K562 (cell line): ENCODE results near the gene FJX1. TPM values are rescaled to one million over a fixed set of nuclear protein-coding genes. Genes with fewer than 3 reads are reported as not detected.

ENCODE experiments used
- ATAC-seq: fragments of 200-7000 bp; cut with Tn5 transposase; 3 replicates; pipeline ENCODE4 v1.9.1; 2020; ENCODE audit warnings: moderate library complexity
- BruUV-seq: library from RNA; stranded (reverse); fragments of 400-500 nt; replicated peaks from 2 replicates; lab custom pipeline; 2021; lab: Mats Ljungman, UMichigan
- CTCF ChIA-PET: fragments of 300-600 bp; formaldehyde crosslinking; extraction: SDS; loops from one replicate; lab custom pipeline; 2021; ENCODE audit warnings: low intra/inter-chr PET ratio; lab: Yijun Ruan, JAX
- POLR2A ChIA-PET: fragments of 300-600, 350-650 bp; sonication (Branson Sonifier 250); formaldehyde crosslinking; extraction: SDS; loops from one replicate; lab custom pipeline; 2021; ENCODE audit warnings: antibody characterized with exemption, inconsistent platforms; lab: Yijun Ruan, JAX
- DNase-seq, 4 experiments: peaks; one replicate each; pipeline versions ENCODE4 v3.0.0 to v3.0.0-alpha.2; 2011 to 2018; ENCODE audit warnings: low spot score in 3 of 4, mixed read lengths in 3 of 4; ENCODE audit errors: extremely low read depth in 1 of 4
- FAIRE-seq: peaks from 2 replicates; lab custom pipeline; 2011; peaks lifted over from hg19 to GRCh38; lab: Jason Lieb, UNC
- H2AFZ ChIP-seq: 2 replicates; pipeline ENCODE4 v1.6.0; 2011; ENCODE audit warnings: low read depth, low read length, control low read depth, inconsistent platforms
- H3K27ac ChIP-seq: fragments of 200-600 bp; 3 replicates; pipeline ENCODE4 v1.8.0; 2011; ENCODE audit warnings: low read depth, mild to moderate bottlenecking, control low read depth, inconsistent platforms, low read length, moderate library complexity, mixed read lengths; ENCODE audit errors: extremely low read depth
- H3K27me3 ChIP-seq, 2 experiments: fragments of 300-600 bp in 1 of 2; 2 replicates in 1 of 2; 3 replicates in 1 of 2; pipeline versions ENCODE4 v1.6.0 to v1.8.0; 2011; ENCODE audit warnings: inconsistent platforms in 2 of 2, low read length in 2 of 2, mild to moderate bottlenecking in 1 of 2, mixed read lengths in 1 of 2, moderate library complexity in 1 of 2; ENCODE audit not compliant: control insufficient read depth in 2 of 2, insufficient read depth in 2 of 2
- H3K36me3 ChIP-seq: fragments of 300-600 bp; 3 replicates; pipeline ENCODE4 v1.8.0; 2011; ENCODE audit warnings: mild to moderate bottlenecking, low read length, inconsistent platforms; ENCODE audit not compliant: control insufficient read depth, insufficient read depth
- H3K4me1 ChIP-seq, 2 experiments: fragments of 200-600 bp in 1 of 2; replicated peaks in 1 of 2; 2 replicates in 1 of 2; 3 replicates in 1 of 2; pipeline versions ENCODE4 v1.5.1 to v1.8.0; 2011; ENCODE audit warnings: inconsistent platforms in 2 of 2, low read length in 2 of 2, mild to moderate bottlenecking in 1 of 2, mixed read lengths in 1 of 2, moderate library complexity in 1 of 2; ENCODE audit not compliant: control insufficient read depth in 2 of 2, insufficient read depth in 2 of 2
- H3K4me2 ChIP-seq: 2 replicates; pipeline ENCODE4 v1.6.1; 2011; ENCODE audit warnings: low read length, control low read depth, inconsistent platforms, mixed read lengths; ENCODE audit not compliant: insufficient read depth
- H3K4me3 ChIP-seq: fragments of 200-600 bp; sonication (generic), shearing (Covaris generic); 2 replicates; pipeline ENCODE4 v1.5.1; 2016; ENCODE audit warnings: control low read depth, inconsistent platforms
- H3K79me2 ChIP-seq: fragments of 200-600 bp; 3 replicates; pipeline ENCODE4 v1.8.0; 2011; ENCODE audit warnings: low read length, inconsistent platforms; ENCODE audit not compliant: control insufficient read depth, insufficient read depth
- H3K9ac ChIP-seq, 2 experiments: 2 replicates each; pipeline versions ENCODE4 v1.6.0 to v1.6.1; 2011; ENCODE audit warnings: low read depth in 2 of 2, low read length in 2 of 2, control low read depth in 1 of 2, inconsistent platforms in 1 of 2, mild to moderate bottlenecking in 1 of 2, mixed read lengths in 1 of 2; ENCODE audit not compliant: insufficient read depth in 1 of 2
- H3K9me1 ChIP-seq: one replicate; pipeline ENCODE4 v1.6.0; 2011; ENCODE audit warnings: inconsistent platforms, mild to moderate bottlenecking, low read length, moderate library complexity; ENCODE audit not compliant: control insufficient read depth, insufficient read depth
- H3K9me3 ChIP-seq: replicated peaks from 2 replicates; pipeline ENCODE4 v1.5.1; 2011; ENCODE audit warnings: low read depth, low read length, inconsistent platforms; ENCODE audit not compliant: control insufficient read depth, insufficient read depth
- H4K20me1 ChIP-seq: replicated peaks from 2 replicates; pipeline ENCODE4 v1.6.1; 2011; ENCODE audit warnings: low read length, inconsistent platforms, mixed read lengths; ENCODE audit not compliant: control insufficient read depth, insufficient read depth
- BRF1 ChIP-seq: IDR thresholded peaks from 3 replicates; pipeline ENCODE4 v1.6.1; 2011; ENCODE audit warnings: borderline replicate concordance, mild to moderate bottlenecking; ENCODE audit not compliant: insufficient read length; ENCODE audit errors: extremely low read depth
- CREB5 ChIP-seq: fragments of 250-450 bp; sonication (Bioruptor Pico); IDR thresholded peaks from 2 replicates; pipeline ENCODE4 v1.5.0; 2020; ENCODE audit warnings: mild to moderate bottlenecking
- E2F3 ChIP-seq: fragments of 250-450 bp; sonication (Bioruptor Pico); IDR thresholded peaks from 2 replicates; pipeline ENCODE4 v1.4.0; 2020; ENCODE audit warnings: mild to moderate bottlenecking
- E2F4 ChIP-seq: sonication (generic); formaldehyde crosslinking; IDR thresholded peaks from 2 replicates; pipeline ENCODE4 v1.8.0; 2022; ENCODE audit warnings: mild to moderate bottlenecking, low read depth, missing genetic modification reagents
- EHMT2 ChIP-seq: fragments of 450-650 bp; IDR thresholded peaks from 2 replicates; pipeline ENCODE4 v1.6.1; 2018; ENCODE audit warnings: antibody characterized with exemption
- EWSR1 ChIP-seq: fragments of 450-650 bp; IDR thresholded peaks from 2 replicates; pipeline ENCODE4 v1.6.1; 2018; ENCODE audit warnings: borderline replicate concordance, mild to moderate bottlenecking, low read depth, moderate library complexity; ENCODE audit not compliant: partially characterized antibody
- KAT2B ChIP-seq: IDR thresholded peaks from one replicate; pipeline ENCODE4 v1.6.1; 2012; ENCODE audit warnings: low read depth, mild to moderate bottlenecking, control low read depth, inconsistent platforms, low read length, moderate library complexity
- KAT8 ChIP-seq: fragments of 450-650 bp; IDR thresholded peaks from 2 replicates; pipeline ENCODE4 v1.6.1; 2016; ENCODE audit warnings: low read depth, mild to moderate bottlenecking
- MTA3 ChIP-seq: fragments of 450-650 bp; formaldehyde crosslinking; IDR thresholded peaks from 2 replicates; pipeline ENCODE4 v1.6.1; 2017; ENCODE audit warnings: mild to moderate bottlenecking, borderline replicate concordance
- NCOA2 ChIP-seq, 2 experiments: fragments of 450-650 bp; IDR thresholded peaks; 2 replicates each; pipeline ENCODE4 v1.6.1; 2018; ENCODE audit warnings: mild to moderate bottlenecking in 2 of 2, moderate library complexity in 1 of 2; ENCODE audit not compliant: partially characterized antibody in 2 of 2
- SAFB2 ChIP-seq: fragments of 200-400 bp; formaldehyde crosslinking; IDR thresholded peaks from 2 replicates; pipeline ENCODE4 v1.6.1; 2018; ENCODE audit warnings: borderline replicate concordance, low read length, low read depth, moderate library complexity; ENCODE audit not compliant: severe bottlenecking
- SRSF7 ChIP-seq: fragments of 200-400 bp; formaldehyde crosslinking; optimal IDR thresholded peaks from 2 replicates; pipeline ENCODE3; 2017; ENCODE audit warnings: mild to moderate bottlenecking, low read depth, low read length
- TAF1 ChIP-seq: IDR thresholded peaks from 2 replicates; pipeline ENCODE4 v1.6.1; 2011; ENCODE audit warnings: mild to moderate bottlenecking, low read length, moderate library complexity; ENCODE audit not compliant: insufficient read depth, control insufficient read depth, severe bottlenecking; ENCODE audit errors: extremely low read depth
- TSC22D4 ChIP-seq: fragments of 450-650 bp; IDR thresholded peaks from 2 replicates; pipeline ENCODE4 v1.6.1; 2016; ENCODE audit warnings: missing genetic modification characterization, missing biosample characterization, control low read depth
- ZNF41 ChIP-seq: fragments of 250-450 bp; sonication (Bioruptor Pico); conservative IDR thresholded peaks from 2 replicates; pipeline ENCODE4 v1.4.0; 2020; ENCODE audit warnings: mild to moderate bottlenecking
- WGBS: fragments of 100-300 bp; shearing (Covaris generic); methylation state at CpG from one replicate; pipeline ENCODE4 v1.1.6; 2016; ENCODE audit warnings: low coverage, mixed read lengths; ENCODE audit not compliant: insufficient coverage; ENCODE audit errors: missing lambda C conversion rate; 5-methylcytosine and 5-hydroxymethylcytosine counted together
- in situ Hi-C: fragments of 300-500 bp; cut with MboI; formaldehyde crosslinking; loops from 4 replicates; pipeline ENCODE4 v1.15.0; 2018; ENCODE audit warnings: inconsistent platforms, mixed read lengths
- intact Hi-C: fragments of 100-400 bp; cut with micrococcal nuclease; formaldehyde crosslinking; loops from 2 replicates; pipeline ENCODE4 v1.14.2; 2022
- polyA plus RNA-seq, 8 experiments: library from polyadenylated mRNA; depleted of rRNA in 4 of 8; stranded (reverse) in 5 of 8; unstranded in 3 of 8; fragments of >200 nt; fragmentation: Nextera tagmentation in 2 of 8; fragmentation: Illumina TruSeq in 1 of 8; extraction: Ambion mirVana in 2 of 8; extraction: Trizol in 1 of 8; gene quantifications; 2 replicates each; pipeline versions ENCODE4 v1.2.1 to v1.2.3, GENCODE V29; 2011 to 2014; ENCODE audit warnings: inconsistent platforms in 1 of 8, missing spikeins in 1 of 8
- total RNA-seq, 7 experiments: library from RNA; depleted of rRNA in 6 of 7; stranded (reverse); fragments of >200 nt in 6 of 7; fragmentation: Illumina TruSeq in 2 of 7; extraction: Trizol in 2 of 7; gene quantifications; 2 replicates each; pipeline versions ENCODE4 v1.2.1 to v1.2.3, GENCODE V29; 2011 to 2021; ENCODE audit warnings: low replicate concordance in 1 of 7
- TF ChIP-seq, protein P1 (sequence below): IDR thresholded peaks from 2 replicates; pipeline ENCODE4 v1.6.1; 2014; ENCODE audit warnings: antibody characterized with exemption
- TF ChIP-seq, protein P2 (sequence below): fragments of 450-650 bp; IDR thresholded peaks from 2 replicates; pipeline ENCODE4 v1.6.1; 2016; ENCODE audit warnings: borderline replicate concordance

Gene FJX1
- total and polyA plus RNA-seq, 9 of the 15 experiments (the other 6 are each of a cell fraction or from before 2014, with no cell fraction given), result 0.10 to 2.7 (median 0.72) TPM

DNA sequence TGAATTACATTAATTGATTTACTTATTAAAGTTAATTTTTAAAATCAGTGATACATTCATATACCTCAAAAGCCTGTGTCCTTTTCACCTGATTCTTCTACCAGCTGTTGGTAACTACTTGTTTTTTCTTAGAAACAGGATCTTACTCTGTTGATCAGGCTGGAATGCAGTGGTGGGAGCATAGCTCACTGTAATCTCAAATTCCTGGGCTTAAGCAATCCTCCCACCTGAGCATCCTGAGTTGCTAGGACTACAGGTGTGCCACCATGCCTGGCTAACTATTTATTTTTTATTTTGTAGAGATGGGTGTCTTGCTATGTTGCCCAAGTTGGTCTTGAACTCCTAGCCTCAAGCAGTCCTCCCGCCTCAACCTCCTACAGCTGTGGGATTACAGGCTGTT is 49.0 kb downstream of the FJX1 start:
- no peak for DNase-seq
- Histone ChIP-seq H3K4me3 (no peak overlapping the region), H4K20me1 (no peaks in the 10 kb centered on the region; the same call in 1 of the 2 replicates), H3K9me3 (no peaks in the 10 kb centered on the region), H3K36me3 (peaks cover 12% of the 10 kb centered on the region; the same call in 2 of the 3 replicates), H3K79me2 (peaks cover 90% of the 10 kb centered on the region), H3K27me3 (no peaks in the 10 kb centered on the region; a peak in 1 of 5 replicates), H3K27ac (no peak overlapping the region), H3K4me2 (no peak overlapping the region), H3K4me1 (peaks cover 4 to 14% of the 10 kb centered on the region in 2 experiments; a peak in 4 of 5 replicates), H3K9ac (no peak overlapping the region), H3K9me1 (no peaks in the 10 kb centered on the region), H2AFZ (no peak overlapping the region)
- WGBS, result 100% methylated on average over 1 of the region's 1 CpG
- ATAC-seq, result no peak
- no peak for FAIRE-seq
- ChIA-PET CTCF (no interaction called here), POLR2A (no interaction called here)
- BruUV-seq, result no TSS peak
- intact Hi-C loops (no loop called here), in situ Hi-C loops (no loop called here)
- no peak for TF ChIP-seq KAT2B
- no peak for TF ChIP-seq CREB5 (CRISPR knock-in tag)
- TF ChIP-seq, protein P1, sequence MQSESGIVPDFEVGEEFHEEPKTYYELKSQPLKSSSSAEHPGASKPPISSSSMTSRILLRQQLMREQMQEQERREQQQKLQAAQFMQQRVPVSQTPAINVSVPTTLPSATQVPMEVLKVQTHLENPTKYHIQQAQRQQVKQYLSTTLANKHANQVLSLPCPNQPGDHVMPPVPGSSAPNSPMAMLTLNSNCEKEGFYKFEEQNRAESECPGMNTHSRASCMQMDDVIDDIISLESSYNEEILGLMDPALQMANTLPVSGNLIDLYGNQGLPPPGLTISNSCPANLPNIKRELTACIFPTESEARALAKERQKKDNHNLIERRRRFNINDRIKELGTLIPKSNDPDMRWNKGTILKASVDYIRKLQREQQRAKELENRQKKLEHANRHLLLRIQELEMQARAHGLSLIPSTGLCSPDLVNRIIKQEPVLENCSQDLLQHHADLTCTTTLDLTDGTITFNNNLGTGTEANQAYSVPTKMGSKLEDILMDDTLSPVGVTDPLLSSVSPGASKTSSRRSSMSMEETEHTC, result no peak
- no peak for TF ChIP-seq MTA3
- no peak for TF ChIP-seq E2F3 (CRISPR knock-in tag)
- TF ChIP-seq E2F4 (CRISPR knock-in tag), result no peak
- no peak for TF ChIP-seq TAF1
- no peak for TF ChIP-seq NCOA2 (IDR thresholded peaks at IDR 0.05; ENCODE audit: partially characterized antibody in 2 of 2)
- no peak for TF ChIP-seq EWSR1
- no peak for TF ChIP-seq SAFB2
- TF ChIP-seq, protein P2, sequence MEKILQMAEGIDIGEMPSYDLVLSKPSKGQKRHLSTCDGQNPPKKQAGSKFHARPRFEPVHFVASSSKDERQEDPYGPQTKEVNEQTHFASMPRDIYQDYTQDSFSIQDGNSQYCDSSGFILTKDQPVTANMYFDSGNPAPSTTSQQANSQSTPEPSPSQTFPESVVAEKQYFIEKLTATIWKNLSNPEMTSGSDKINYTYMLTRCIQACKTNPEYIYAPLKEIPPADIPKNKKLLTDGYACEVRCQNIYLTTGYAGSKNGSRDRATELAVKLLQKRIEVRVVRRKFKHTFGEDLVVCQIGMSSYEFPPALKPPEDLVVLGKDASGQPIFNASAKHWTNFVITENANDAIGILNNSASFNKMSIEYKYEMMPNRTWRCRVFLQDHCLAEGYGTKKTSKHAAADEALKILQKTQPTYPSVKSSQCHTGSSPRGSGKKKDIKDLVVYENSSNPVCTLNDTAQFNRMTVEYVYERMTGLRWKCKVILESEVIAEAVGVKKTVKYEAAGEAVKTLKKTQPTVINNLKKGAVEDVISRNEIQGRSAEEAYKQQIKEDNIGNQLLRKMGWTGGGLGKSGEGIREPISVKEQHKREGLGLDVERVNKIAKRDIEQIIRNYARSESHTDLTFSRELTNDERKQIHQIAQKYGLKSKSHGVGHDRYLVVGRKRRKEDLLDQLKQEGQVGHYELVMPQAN, result no peak
- no peak for TF ChIP-seq BRF1
- no peak for TF ChIP-seq TSC22D4 (tag)
- TF ChIP-seq ZNF41, result no peak
- TF ChIP-seq EHMT2, result no peak
- no peak for TF ChIP-seq SRSF7
- no peak for TF ChIP-seq KAT8
